ENCODE data around the gene COL23A1. TPM values are rescaled to one million over a fixed set of nuclear protein-coding genes. Genes with fewer than 3 reads are reported as not detected.

Gene COL23A1
- total and polyA plus RNA-seq, 2 donors (not counting 1 experiment from before 2014, with no cell fraction given) = 0.20 TPM; not detected in 1

GRCh38 chr5:178454303-178454702 is 135.9 kb downstream of the COL23A1 start:
- peaks cover 12% of the 10 kb centered on the region for H3K27me3 Mint-ChIP-seq
- Histone ChIP-seq H3K4me2 (replicated peaks; ENCODE audit: low read depth, low read length, poor library complexity, severe bottlenecking) (no peak overlapping the region), H3K27ac (ENCODE audit: low read length in 2 of 2) (no peak overlapping the region), H4K20me1 (ENCODE audit: control insufficient read depth, insufficient read depth, low read length, poor library complexity, severe bottlenecking) (no peaks in the 10 kb centered on the region), H3K9ac (ENCODE audit: low read length) (no peak overlapping the region), H3K27me3 (replicated peaks in 1 of 4; ENCODE audit: control extremely low read depth in 1 of 4, control insufficient read depth in 3 of 4, insufficient read depth in 4 of 4, low read length in 3 of 4) (peaks cover 0 to 13% (median 3%) of the 10 kb centered on the region in 4 experiments), H2AFZ (ENCODE audit: insufficient read depth, low read depth, low read length, poor library complexity, severe bottlenecking) (no peak overlapping the region), H3K79me2 (ENCODE audit: control insufficient read depth, insufficient read depth, low read length) (no peaks in the 10 kb centered on the region), H3K4me3 (ENCODE audit: control extremely low read depth in 1 of 5, extremely low read depth in 1 of 5, insufficient read depth in 1 of 5, low read depth in 2 of 5, low read length in 4 of 5) (no peak overlapping the region), H3K9me3 (ENCODE audit: control extremely low read depth in 1 of 3, control insufficient read depth in 2 of 3, insufficient read depth in 1 of 3, low read length in 2 of 3) (peaks cover 0 to 3% (median 0%) of the 10 kb centered on the region in 3 donors), H3K4me1 (ENCODE audit: control insufficient read depth in 2 of 2, insufficient read depth in 2 of 2, low read length in 2 of 2) (no peaks in the 10 kb centered on the region), H3K36me3 (replicated peaks in 1 of 2; ENCODE audit: control extremely low read depth in 1 of 2, control insufficient read depth in 1 of 2, extremely low read depth in 1 of 2, insufficient read depth in 2 of 2, low read length in 1 of 2) (no peaks in the 10 kb centered on the region)
- TF ChIP-seq EZH2 (IDR thresholded peaks at IDR 0.05; ENCODE audit: borderline replicate concordance, insufficient read depth, low read depth, low read length, poor library complexity, severe bottlenecking) (no peak), CTCF (IDR thresholded peaks at IDR 0.05) (no peak)
- no peak overlapping the region for H3K4me3 Mint-ChIP-seq
- ATAC-seq (ENCODE audit: low read depth) (no peak), DNase-seq (no peak)
- 90% methylated on average over 3 of the region's 3 CpGs for WGBS (ENCODE audit: insufficient coverage)
- ChIA-PET CTCF (no interaction called here), POLR2A (no interaction called here)
- no peaks in the 10 kb centered on the region for H3K9me3 Mint-ChIP-seq (ENCODE audit: insufficient read depth)
- intact Hi-C loops (cut with micrococcal nuclease) = no loop called here
- no peaks in the 10 kb centered on the region for H3K4me1 Mint-ChIP-seq
- H3K27ac Mint-ChIP-seq = no peak overlapping the region

GRCh38 chr5:178453224-178453623 is 137.0 kb downstream of the COL23A1 start:
- Histone ChIP-seq H3K4me3 (ENCODE audit: control extremely low read depth in 1 of 5, extremely low read depth in 1 of 5, insufficient read depth in 1 of 5, low read depth in 2 of 5, low read length in 4 of 5) (no peak overlapping the region), H3K9me3 (ENCODE audit: control extremely low read depth in 1 of 3, control insufficient read depth in 2 of 3, insufficient read depth in 1 of 3, low read length in 2 of 3) (peaks cover 0 to 3% (median 0%) of the 10 kb centered on the region in 3 donors), H3K4me1 (ENCODE audit: control insufficient read depth in 2 of 2, insufficient read depth in 2 of 2, low read length in 2 of 2) (no peaks in the 10 kb centered on the region), H2AFZ (ENCODE audit: insufficient read depth, low read depth, low read length, poor library complexity, severe bottlenecking) (no peak overlapping the region), H3K9ac (ENCODE audit: low read length) (no peak overlapping the region), H4K20me1 (ENCODE audit: control insufficient read depth, insufficient read depth, low read length, poor library complexity, severe bottlenecking) (no peaks in the 10 kb centered on the region), H3K27ac (ENCODE audit: low read length in 2 of 2) (no peak overlapping the region), H3K4me2 (replicated peaks; ENCODE audit: low read depth, low read length, poor library complexity, severe bottlenecking) (no peak overlapping the region), H3K27me3 (replicated peaks in 1 of 4; ENCODE audit: control extremely low read depth in 1 of 4, control insufficient read depth in 3 of 4, insufficient read depth in 4 of 4, low read length in 3 of 4) (peaks cover 0 to 13% (median 4%) of the 10 kb centered on the region in 4 experiments), H3K79me2 (ENCODE audit: control insufficient read depth, insufficient read depth, low read length) (no peaks in the 10 kb centered on the region), H3K36me3 (replicated peaks in 1 of 2; ENCODE audit: control extremely low read depth in 1 of 2, control insufficient read depth in 1 of 2, extremely low read depth in 1 of 2, insufficient read depth in 2 of 2, low read length in 1 of 2) (no peaks in the 10 kb centered on the region)
- intact Hi-C loops (cut with micrococcal nuclease) = no loop called here
- 60% methylated on average over 1 of the region's 4 CpGs for WGBS (ENCODE audit: insufficient coverage)
- no peaks in the 10 kb centered on the region for H3K9me3 Mint-ChIP-seq (ENCODE audit: insufficient read depth)
- no peak overlapping the region for H3K4me3 Mint-ChIP-seq
- no peak for ATAC-seq (ENCODE audit: low read depth)
- ChIA-PET POLR2A (no interaction called here), CTCF (no interaction called here)
- no peak overlapping the region for H3K27ac Mint-ChIP-seq
- peaks cover 12% of the 10 kb centered on the region for H3K27me3 Mint-ChIP-seq
- no peak for DNase-seq
- no peaks in the 10 kb centered on the region for H3K4me1 Mint-ChIP-seq
- TF ChIP-seq CTCF (IDR thresholded peaks at IDR 0.05) (no peak), EZH2 (IDR thresholded peaks at IDR 0.05; ENCODE audit: borderline replicate concordance, insufficient read depth, low read depth, low read length, poor library complexity, severe bottlenecking) (no peak)

All from B cell (primary cell).